PC-3 (cell line): Measurements from ENCODE around the gene DEPDC7. TPM values are rescaled to one million over a fixed set of nuclear protein-coding genes. Genes with fewer than 3 reads are reported as not detected.
"Not testable (repeated sequence)": the region's sequence is repeated elsewhere in the genome, so short reads cannot be mapped to it uniquely, and the experiment has no call there.

Experiments
- ATAC-seq: fragments of 200-7000 bp; cut with Tn5 transposase; 2 replicates; pipeline ENCODE4 v1.9.1; 2020; ENCODE audit warnings: mild to moderate bottlenecking, moderate library complexity
- BruUV-seq: library from RNA; stranded (reverse); fragments of 400-500 nt; replicated peaks from 2 replicates; lab custom pipeline; 2021; lab: Mats Ljungman, UMichigan
- CTCF ChIA-PET: fragments of 300-600 bp; sonication (Branson Sonifier 250); formaldehyde crosslinking; loops from one replicate; lab custom pipeline; 2022; ENCODE audit warnings: antibody characterized with exemption; lab: Charles Lee
- POLR2A ChIA-PET: fragments of 300-600 bp; sonication (Branson Sonifier 250); formaldehyde crosslinking; loops from one replicate; lab custom pipeline; 2022; ENCODE audit warnings: antibody characterized with exemption; ENCODE audit not compliant: unreplicated experiment; lab: Charles Lee
- DNase-seq: peaks from one replicate; pipeline ENCODE4 v3.0.0-alpha.2; 2015
- H2AFZ ChIP-seq: fragments of 300-600 bp; sonication (generic); 2 replicates; pipeline ENCODE4 v1.6.0; 2016; ENCODE audit warnings: antibody characterized with exemption, low read length
- H3F3A ChIP-seq: fragments of 300-600 bp; sonication (generic); one replicate; pipeline ENCODE4 v1.6.0; 2017; ENCODE audit warnings: antibody characterized with exemption, low read length, control low read depth, mild to moderate bottlenecking; ENCODE audit not compliant: unreplicated experiment
- H3K27ac ChIP-seq: fragments of 300-600 bp; sonication (generic); 2 replicates; pipeline ENCODE4 v1.5.1; 2016; ENCODE audit warnings: mild to moderate bottlenecking, low read length
- H3K27me3 ChIP-seq: fragments of 300-600 bp; sonication (generic); 2 replicates; pipeline ENCODE4 v1.6.1; 2016; ENCODE audit warnings: low read length, mixed read lengths
- H3K36me3 ChIP-seq: fragments of 300-600 bp; sonication (generic); 2 replicates; pipeline ENCODE4 v1.6.1; 2016; ENCODE audit warnings: low read depth, mixed run types, low read length, mixed read lengths
- H3K4me1 ChIP-seq: fragments of 300-600 bp; sonication (generic); 2 replicates; pipeline ENCODE4 v1.5.1; 2016; ENCODE audit warnings: low read length; ENCODE audit not compliant: insufficient read depth
- H3K4me2 ChIP-seq: fragments of 300-600 bp; sonication (generic); 2 replicates; pipeline ENCODE4 v1.6.0; 2016; ENCODE audit warnings: low read length
- H3K4me3 ChIP-seq: fragments of 300-600 bp; sonication (generic); 2 replicates; pipeline ENCODE4 v1.5.1; 2016; ENCODE audit warnings: mild to moderate bottlenecking, low read length, mixed read lengths
- H3K79me2 ChIP-seq: fragments of 300-600 bp; sonication (generic); 2 replicates; pipeline ENCODE4 v1.6.1; 2017; ENCODE audit warnings: low read length, mixed read lengths
- H3K9ac ChIP-seq: fragments of 300-600 bp; sonication (generic); 2 replicates; pipeline ENCODE4 v1.6.0; 2016; ENCODE audit warnings: mild to moderate bottlenecking, low read length
- H3K9me2 ChIP-seq: fragments of 300-600 bp; sonication (generic); replicated peaks from 2 replicates; pipeline ENCODE4 v1.6.1; 2016; ENCODE audit warnings: mixed run types, low read length, mixed read lengths
- H3K9me3 ChIP-seq: fragments of 300-600 bp; sonication (generic); 2 replicates; pipeline ENCODE4 v1.6.1; 2016; ENCODE audit warnings: low read length, mixed read lengths
- H4K20me1 ChIP-seq: fragments of 300-600 bp; sonication (generic); 2 replicates; pipeline ENCODE4 v1.6.1; 2016; ENCODE audit warnings: low read length, mixed read lengths
- CTCF ChIP-seq: fragments of 300-600 bp; sonication (generic); conservative IDR thresholded peaks from 2 replicates; pipeline ENCODE4 v1.5.1; 2017; ENCODE audit warnings: antibody characterized with exemption, low read depth, mild to moderate bottlenecking, low read length
- EZH2 ChIP-seq: fragments of 300-600 bp; sonication (generic); IDR thresholded peaks from one replicate; pipeline ENCODE4 v1.6.1; 2017; ENCODE audit warnings: antibody characterized with exemption, mild to moderate bottlenecking, low read length; ENCODE audit not compliant: unreplicated experiment
- EZH2phosphoT487 ChIP-seq: fragments of 300-600 bp; sonication (generic); IDR thresholded peaks from 2 replicates; pipeline ENCODE4 v1.6.1; 2018; ENCODE audit warnings: mild to moderate bottlenecking, antibody characterized with exemption, low read length, borderline replicate concordance
- intact Hi-C: fragments of 100-400 bp; cut with micrococcal nuclease; formaldehyde crosslinking; loops from 2 replicates; pipeline ENCODE4 v1.9.0; 2023
- total RNA-seq: library from RNA; depleted of rRNA; stranded (reverse); fragments of >200 nt; gene quantifications from 2 replicates; pipeline ENCODE4 v1.2.3, GENCODE V29; 2014

Gene DEPDC7
- total RNA-seq, 1 experiment from 2014 or later: not detected

- TF ChIP-seq CTCF (no peak), EZH2 (no peak)
- peak overlapping the region; percentile 72 for H3K9ac ChIP-seq
- H3K36me3 ChIP-seq: peaks cover 5% of the 10 kb centered on the region; the same call in 1 of the 2 replicates
- H3K4me1 ChIP-seq: peaks cover 62% of the 10 kb centered on the region
- ChIA-PET CTCF (no interaction called here), POLR2A (interaction anchor here (0.6 to 0.7 kb wide), 2 partner anchors 44 to 257 kb away, joined by 3 to 5 read pairs; no protein-coding TSS in a partner anchor)
- peaks cover 5% of the 10 kb centered on the region for H3F3A ChIP-seq
- no peaks in the 10 kb centered on the region for H4K20me1 ChIP-seq
- H3K4me3 ChIP-seq: peak overlapping the region; percentile 46; the same call in 1 of the 2 replicates
- no peaks in the 10 kb centered on the region for H3K9me2 ChIP-seq
- H3K27ac ChIP-seq: peak overlapping the region; percentile 96
- no TSS peak for BruUV-seq
- DNase-seq (peak; percentile 96), ATAC-seq (peak; percentile 42)
- no peaks in the 10 kb centered on the region for H3K27me3 ChIP-seq
- intact Hi-C loops: no loop called here
- H2AFZ ChIP-seq: no peak overlapping the region
- peaks cover 24% of the 10 kb centered on the region for H3K79me2 ChIP-seq
- H3K9me3 ChIP-seq: no peaks in the 10 kb centered on the region
- peak overlapping the region; percentile 79 for H3K4me2 ChIP-seq
These were observed 28.6 kb downstream of the DEPDC7 start for GRCh38 chr11:33044285-33044756.

DNA sequence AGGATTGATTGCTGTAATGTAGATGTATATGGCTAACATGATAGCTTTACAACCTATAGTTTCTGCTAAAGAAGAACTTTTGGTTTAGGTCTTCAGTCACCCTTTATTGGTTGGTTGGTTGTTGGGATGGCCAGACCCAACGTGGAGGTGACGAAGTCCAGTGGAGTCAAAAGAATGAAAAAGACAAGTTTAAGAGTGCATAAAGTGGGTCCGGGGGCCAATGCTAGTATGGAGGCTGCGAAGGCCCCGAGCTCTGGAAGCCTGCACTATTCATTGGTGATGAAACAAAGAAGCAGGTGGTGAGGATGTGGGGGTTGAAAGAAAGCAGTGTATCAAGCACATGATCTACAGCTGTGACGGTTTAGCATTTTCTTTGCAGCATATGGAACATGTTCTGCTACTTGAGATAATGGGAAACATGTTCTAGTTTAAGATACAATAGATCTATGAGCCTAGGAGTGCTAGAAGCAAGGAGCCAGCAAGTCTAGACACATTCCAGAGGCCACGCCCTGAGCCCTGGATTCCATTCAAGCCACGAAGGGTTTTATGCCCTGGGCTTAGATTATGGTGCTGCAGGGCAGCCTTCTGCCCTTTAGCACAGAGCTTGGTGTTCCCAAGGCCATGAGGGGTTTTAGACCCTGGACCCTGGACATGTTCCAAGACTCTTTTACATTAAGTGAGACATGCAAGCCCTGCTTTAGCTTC is 30.0 kb downstream of the DEPDC7 start:
- peak overlapping the region; percentile 96 for H3K27ac ChIP-seq

DNA sequence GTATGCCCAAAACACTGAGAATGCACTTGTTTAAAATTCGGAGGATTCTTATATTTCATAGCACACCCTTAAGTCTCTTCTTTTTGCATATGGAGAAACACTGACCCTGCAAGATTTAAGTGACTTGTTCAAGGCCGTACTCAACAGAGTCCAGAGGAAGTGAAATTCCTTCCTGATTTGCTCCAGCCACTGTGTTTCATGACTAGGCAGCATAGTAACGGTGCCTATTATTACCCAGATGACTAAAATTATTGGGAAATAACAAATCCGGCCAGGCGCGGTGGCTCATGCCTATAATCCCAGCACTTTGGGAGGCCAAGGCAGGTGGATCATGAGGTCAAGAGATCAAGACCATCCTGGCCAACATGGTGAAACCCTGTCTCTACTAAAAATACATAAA is 33.0 kb downstream of the DEPDC7 start:
- intact Hi-C loops, H3F3A ChIP-seq, H3K9me3 ChIP-seq, CTCF ChIA-PET, ATAC-seq, H3K9ac ChIP-seq, H3K79me2 ChIP-seq, H3K36me3 ChIP-seq, H2AFZ ChIP-seq, H3K4me3 ChIP-seq, DNase-seq, BruUV-seq, H4K20me1 ChIP-seq, H3K9me2 ChIP-seq, H3K4me2 ChIP-seq, H3K27ac ChIP-seq, H3K27me3 ChIP-seq: not testable (repeated sequence)
- peaks cover 30% of the 10 kb centered on the region for H3K4me1 ChIP-seq
- POLR2A ChIA-PET: interaction anchor here (0.6 kb wide), 1 partner anchor 14 kb away, joined by 3 read pairs; no protein-coding TSS in a partner anchor

More for the DNA sequence above, 30.0 kb downstream of the DEPDC7 start:
- POLR2A ChIA-PET: no interaction called here
- no peak overlapping the region for H3K4me3 ChIP-seq
- intact Hi-C loops: no loop called here
- DNase-seq (peak; percentile 83), ATAC-seq (peak; percentile 20; the same call in 1 of the 2 replicates)
- H2AFZ ChIP-seq: no peak overlapping the region
- H3F3A ChIP-seq: peaks cover 5% of the 10 kb centered on the region
- peaks cover 5% of the 10 kb centered on the region; the same call in 1 of the 2 replicates for H3K36me3 ChIP-seq
- H3K4me1 ChIP-seq: peaks cover 56% of the 10 kb centered on the region
- H4K20me1 ChIP-seq: no peaks in the 10 kb centered on the region
- H3K4me2 ChIP-seq: peak overlapping the region; percentile 29
- H3K27me3 ChIP-seq: no peaks in the 10 kb centered on the region
- H3K9me3 ChIP-seq: no peaks in the 10 kb centered on the region
- CTCF ChIA-PET: no interaction called here
- H3K9me2 ChIP-seq: no peaks in the 10 kb centered on the region
- no peak for TF ChIP-seq CTCF
- TF ChIP-seq EZH2: no peak
- no peak for TF ChIP-seq EZH2phosphoT487
- no peak overlapping the region for H3K9ac ChIP-seq
- BruUV-seq: no TSS peak
- peaks cover 17% of the 10 kb centered on the region for H3K79me2 ChIP-seq

GRCh38 chr11:33049565-33050408 is 34.1 kb downstream of the DEPDC7 start:
- H3K27me3 ChIP-seq, H3K9ac ChIP-seq, H3F3A ChIP-seq, H3K36me3 ChIP-seq, H3K9me3 ChIP-seq, H3K27ac ChIP-seq, CTCF ChIA-PET, H2AFZ ChIP-seq, H3K4me2 ChIP-seq, POLR2A ChIA-PET, H4K20me1 ChIP-seq, intact Hi-C loops, H3K4me3 ChIP-seq, DNase-seq, H3K79me2 ChIP-seq, H3K9me2 ChIP-seq, BruUV-seq: not testable (repeated sequence)
- peak; percentile 58; the same call in 1 of the 2 replicates for ATAC-seq
- peaks cover 20% of the 10 kb centered on the region for H3K4me1 ChIP-seq
